Glutamatergic neuron (in vitro differentiated cells): ENCODE measurements around the gene ROBO4. TPM values are rescaled to one million over a fixed set of nuclear protein-coding genes. Genes with fewer than 3 reads are reported as not detected.

Experiments
- DNase-seq: peaks from one replicate; pipeline ENCODE4 v3.0.0; 2022
- H3K27ac Mint-ChIP-seq: one replicate; pipeline ENCODE4 v1.8.0; 2020; ENCODE audit warnings: mild to moderate bottlenecking, mixed read lengths, inconsistent platforms; ENCODE audit not compliant: unreplicated experiment
- H3K27me3 Mint-ChIP-seq: one replicate; pipeline ENCODE4 v1.8.0; 2020; ENCODE audit warnings: mild to moderate bottlenecking, moderate library complexity, mixed read lengths, inconsistent platforms; ENCODE audit not compliant: unreplicated experiment
- H3K36me3 Mint-ChIP-seq: one replicate; pipeline ENCODE4 v1.8.0; 2020; ENCODE audit warnings: mild to moderate bottlenecking, mixed read lengths, inconsistent platforms; ENCODE audit not compliant: unreplicated experiment
- H3K4me1 Mint-ChIP-seq: one replicate; pipeline ENCODE4 v1.8.0; 2020; ENCODE audit warnings: mild to moderate bottlenecking, low read depth, mixed read lengths, inconsistent platforms; ENCODE audit not compliant: unreplicated experiment
- H3K4me3 Mint-ChIP-seq: one replicate; pipeline ENCODE4 v1.8.0; 2020; ENCODE audit warnings: mild to moderate bottlenecking, mixed read lengths, inconsistent platforms; ENCODE audit not compliant: unreplicated experiment
- H3K9me3 Mint-ChIP-seq: one replicate; pipeline ENCODE4 v1.8.0; 2020; ENCODE audit warnings: mild to moderate bottlenecking, moderate library complexity, mixed read lengths, inconsistent platforms; ENCODE audit not compliant: unreplicated experiment
- long read RNA-seq: library from polyadenylated mRNA; unstranded; transcript quantifications from one replicate; pipeline ENCODE4 v2.0.0, GENCODE V29; 2020; ENCODE audit not compliant: unreplicated experiment
- total RNA-seq: library from RNA; stranded (reverse); fragmentation: NEBNext Ultra II Directional; extraction: Animal tissue kit (Norgen Biotek cat#: 25700); gene quantifications from one replicate; pipeline ENCODE4 v1.2.1, GENCODE V29; 2021; ENCODE audit not compliant: unreplicated experiment
- TF ChIP-seq, protein P1 (sequence below): fragments of 200-600 bp; sonication (generic); IDR thresholded peaks from one replicate; pipeline ENCODE4 v1.5.0; 2021; ENCODE audit not compliant: partially characterized antibody, unreplicated experiment

Gene ROBO4
- total RNA-seq: not detected
- long read RNA-seq: 0 reads

DNA sequence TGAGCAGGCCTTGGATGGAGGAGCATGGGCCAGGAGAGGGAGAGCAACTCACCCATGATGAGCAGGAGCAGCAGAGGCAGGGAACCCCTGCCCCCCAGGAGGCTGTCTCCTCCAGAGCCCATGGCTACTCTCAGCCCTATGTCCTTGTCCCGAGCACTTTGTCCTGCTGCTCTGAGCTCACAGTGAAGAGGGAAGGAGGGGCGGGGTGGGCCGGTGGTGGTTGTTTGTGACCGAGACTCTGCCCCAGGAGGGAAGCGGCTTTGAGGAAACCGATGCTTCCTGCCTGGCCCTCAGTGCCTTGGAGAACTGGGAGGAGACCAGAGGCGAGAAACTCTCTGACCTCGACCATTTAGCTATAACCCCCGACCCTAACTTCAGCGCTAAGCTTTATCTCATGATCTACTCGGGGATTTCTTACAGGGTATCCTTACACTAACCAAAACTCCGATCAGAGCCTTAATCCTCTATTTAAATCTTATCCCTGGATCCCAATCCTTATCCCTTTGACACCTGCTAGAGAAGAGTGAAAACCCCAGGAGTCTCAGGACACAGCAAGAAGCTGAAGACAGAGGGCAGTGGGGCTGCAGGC lies at the start of gene ROBO4:
TSS of gene ROBO4 (minus strand) at position 192 of the 589 bp plus-strand sequence. CDS start at position 122, 70 bp downstream.
- Mint-ChIP-seq H3K27me3 (peaks cover 3% of the 10 kb centered on the region), H3K27ac (no peak within 1 kb of the TSS), H3K36me3 (no peaks in the 10 kb centered on the region), H3K9me3 (peaks cover 3% of the 10 kb centered on the region), H3K4me3 (no peak within 1 kb of the TSS), H3K4me1 (no peaks in the 10 kb centered on the region)
- TF ChIP-seq, protein P1, sequence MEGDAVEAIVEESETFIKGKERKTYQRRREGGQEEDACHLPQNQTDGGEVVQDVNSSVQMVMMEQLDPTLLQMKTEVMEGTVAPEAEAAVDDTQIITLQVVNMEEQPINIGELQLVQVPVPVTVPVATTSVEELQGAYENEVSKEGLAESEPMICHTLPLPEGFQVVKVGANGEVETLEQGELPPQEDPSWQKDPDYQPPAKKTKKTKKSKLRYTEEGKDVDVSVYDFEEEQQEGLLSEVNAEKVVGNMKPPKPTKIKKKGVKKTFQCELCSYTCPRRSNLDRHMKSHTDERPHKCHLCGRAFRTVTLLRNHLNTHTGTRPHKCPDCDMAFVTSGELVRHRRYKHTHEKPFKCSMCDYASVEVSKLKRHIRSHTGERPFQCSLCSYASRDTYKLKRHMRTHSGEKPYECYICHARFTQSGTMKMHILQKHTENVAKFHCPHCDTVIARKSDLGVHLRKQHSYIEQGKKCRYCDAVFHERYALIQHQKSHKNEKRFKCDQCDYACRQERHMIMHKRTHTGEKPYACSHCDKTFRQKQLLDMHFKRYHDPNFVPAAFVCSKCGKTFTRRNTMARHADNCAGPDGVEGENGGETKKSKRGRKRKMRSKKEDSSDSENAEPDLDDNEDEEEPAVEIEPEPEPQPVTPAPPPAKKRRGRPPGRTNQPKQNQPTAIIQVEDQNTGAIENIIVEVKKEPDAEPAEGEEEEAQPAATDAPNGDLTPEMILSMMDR: no peak
- DNase-seq: no peak

DNA sequence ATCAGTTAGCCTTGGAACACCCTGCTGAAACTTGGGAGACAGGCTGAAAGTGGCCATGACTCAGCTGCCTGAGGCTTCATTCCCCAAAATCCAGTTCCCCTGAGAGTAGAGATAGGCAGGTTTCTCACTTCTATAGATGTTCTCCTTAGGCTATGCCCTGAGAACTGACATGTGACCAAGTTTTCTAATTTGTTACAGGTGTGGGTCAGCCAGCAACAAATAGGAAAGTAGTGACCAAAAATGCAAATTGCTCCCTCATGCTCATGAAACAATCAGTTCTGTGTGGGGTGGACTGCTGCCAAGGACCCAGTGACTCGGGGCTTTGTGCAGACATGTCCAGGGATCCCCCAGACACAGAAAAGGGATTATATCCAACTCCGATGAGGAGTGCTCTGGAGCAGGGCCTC lies 49.1 kb upstream of the ROBO4 start:
- Mint-ChIP-seq H3K27me3 (peaks cover 2% of the 10 kb centered on the region), H3K27ac (no peak overlapping the region), H3K4me1 (no peaks in the 10 kb centered on the region), H3K4me3 (no peak overlapping the region), H3K9me3 (no peaks in the 10 kb centered on the region), H3K36me3 (peaks cover 6% of the 10 kb centered on the region)
- no peak for DNase-seq
- TF ChIP-seq, protein P1: no peak

DNA sequence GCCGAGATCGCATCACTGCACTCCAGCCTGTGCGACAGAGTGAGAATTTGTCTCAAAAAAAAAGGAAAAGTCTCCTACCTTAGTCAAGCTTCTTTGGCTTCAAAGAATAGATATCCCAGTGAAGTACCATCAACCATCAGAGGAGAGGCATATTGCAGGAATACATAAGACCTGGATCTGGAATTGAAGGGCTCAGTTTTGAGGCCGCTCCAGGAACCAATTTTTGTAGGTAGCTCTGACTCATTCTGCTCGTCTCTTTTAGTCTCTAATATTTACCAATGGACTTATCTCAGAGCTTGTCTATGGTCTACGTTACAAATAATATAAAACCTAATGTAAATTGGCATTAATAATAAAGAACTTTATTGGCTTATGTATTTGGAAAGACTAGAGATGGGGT lies 48.2 kb upstream of the ROBO4 start:
- H3K4me1 Mint-ChIP-seq: no peaks in the 10 kb centered on the region
- no peak for DNase-seq
- no peak overlapping the region for H3K27ac Mint-ChIP-seq
- H3K4me3 Mint-ChIP-seq: no peak overlapping the region
- TF ChIP-seq, protein P1: no peak
- H3K9me3 Mint-ChIP-seq: no peaks in the 10 kb centered on the region
- H3K36me3 Mint-ChIP-seq: peaks cover 6% of the 10 kb centered on the region
- H3K27me3 Mint-ChIP-seq: peaks cover 2% of the 10 kb centered on the region

DNA sequence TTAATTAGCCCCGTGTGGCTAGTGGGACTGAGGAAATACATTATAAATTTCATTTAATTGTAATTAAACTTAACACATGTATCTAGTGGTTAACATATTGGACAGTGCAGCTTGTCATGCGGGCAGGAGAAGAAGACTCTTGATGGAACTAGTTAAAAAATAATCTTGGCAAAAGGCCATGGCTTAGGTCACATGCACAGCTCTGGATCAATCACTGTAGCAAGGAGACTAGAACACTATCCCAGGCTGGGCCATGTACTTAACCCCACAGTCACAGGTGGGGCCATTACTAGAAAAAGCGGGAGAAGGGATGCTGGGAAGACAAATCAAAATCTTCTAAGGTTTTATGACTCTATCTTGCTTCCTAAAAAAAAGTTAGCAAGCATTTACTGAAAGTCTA lies 46.9 kb upstream of the ROBO4 start:
- Mint-ChIP-seq H3K27me3 (peaks cover 2% of the 10 kb centered on the region), H3K4me3 (no peak overlapping the region)
- TF ChIP-seq, protein P1: no peak

DNA sequence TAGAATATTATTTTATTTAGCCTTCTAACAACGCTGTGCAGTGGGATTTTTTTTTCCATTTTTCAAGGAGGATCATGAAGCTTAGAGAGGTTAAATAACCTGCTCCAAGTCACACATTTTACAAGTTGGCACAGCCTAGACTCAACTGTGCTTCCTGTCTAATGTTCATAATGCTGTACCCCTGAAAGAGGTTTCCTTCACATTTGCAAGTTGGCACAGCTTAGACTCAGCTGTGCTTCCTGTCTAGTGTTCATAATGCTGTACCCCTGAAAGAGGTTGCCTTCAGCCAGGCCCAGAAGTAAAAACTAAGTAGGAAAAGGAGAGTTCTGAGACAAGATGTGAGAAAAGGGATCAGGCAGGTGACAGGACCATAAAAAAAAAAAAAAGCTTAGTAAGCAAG lies 46.1 kb upstream of the ROBO4 start:
- Mint-ChIP-seq H3K9me3 (no peaks in the 10 kb centered on the region), H3K27ac (no peak overlapping the region), H3K27me3 (peaks cover 2% of the 10 kb centered on the region), H3K36me3 (peaks cover 6% of the 10 kb centered on the region), H3K4me3 (no peak overlapping the region), H3K4me1 (no peaks in the 10 kb centered on the region)
- DNase-seq: no peak
- TF ChIP-seq, protein P1: no peak

More for the DNA sequence above, 46.9 kb upstream of the ROBO4 start:
- H3K36me3 Mint-ChIP-seq: peaks cover 6% of the 10 kb centered on the region
- H3K9me3 Mint-ChIP-seq: no peaks in the 10 kb centered on the region
- H3K27ac Mint-ChIP-seq: no peak overlapping the region
- no peaks in the 10 kb centered on the region for H3K4me1 Mint-ChIP-seq
- no peak for DNase-seq
